Thoracic aorta (tissue), 2 donors: ENCODE results near the gene MAST2. TPM values are rescaled to one million over a fixed set of nuclear protein-coding genes. Genes with fewer than 3 reads are reported as not detected.

ENCODE experiments used
- ATAC-seq: fragments of 150-250 bp; one replicate; pipeline ENCODE4 v1.8.0; 2017; ENCODE audit warnings: low read depth; ENCODE audit not compliant: insufficient number of reproducible peaks, low FRiP score
- DNase-seq: peaks from one replicate; pipeline ENCODE4 v3.0.0-alpha.2; 2020; ENCODE audit warnings: low spot score
- H3K27ac ChIP-seq, 2 donors: fragments of 200-600 bp; sonication (generic); 1 replicate in 1 of 2; 2 replicates in 1 of 2; pipeline ENCODE4 v1.5.1; 2016; ENCODE audit warnings: mild to moderate bottlenecking in 2 of 2, moderate library complexity in 2 of 2
- H3K27me3 ChIP-seq: fragments of 200-600 bp; sonication (generic); replicated peaks from 2 replicates; pipeline ENCODE4 v1.6.0; 2016; ENCODE audit warnings: mild to moderate bottlenecking; ENCODE audit not compliant: insufficient read depth
- H3K36me3 ChIP-seq: fragments of 200-600 bp; sonication (generic); one replicate; pipeline ENCODE4 v1.5.1; 2016
- H3K4me1 ChIP-seq, 2 donors: fragments of 200-600 bp; sonication (generic); 1 replicate in 1 of 2; 2 replicates in 1 of 2; pipeline versions ENCODE4 v1.5.1 to v1.6.0; 2016; ENCODE audit warnings: low read depth in 2 of 2, mild to moderate bottlenecking in 1 of 2; ENCODE audit not compliant: control insufficient read depth in 1 of 2
- H3K4me3 ChIP-seq: fragments of 200-600 bp; sonication (generic); 2 replicates; pipeline ENCODE4 v1.5.1; 2016; ENCODE audit warnings: mild to moderate bottlenecking
- H3K9me3 ChIP-seq: fragments of 200-600 bp; sonication (generic); 2 replicates; pipeline ENCODE4 v1.5.1; 2016
- CTCF ChIP-seq: fragments of 200-600 bp; sonication (generic); IDR thresholded peaks from one replicate; pipeline ENCODE4 v1.5.1; 2019; ENCODE audit warnings: antibody characterized with exemption
- total RNA-seq, 2 donors: library from RNA; depleted of rRNA; stranded (reverse); fragments of >200 nt; gene quantifications; one replicate each; pipeline versions ENCODE4 v1.1.0 to v1.2.3, GENCODE V29; 2016

The MAST2 gene
- total RNA-seq, 2 donors from 2014 or later = 33.6 to 61.2 TPM

- ATAC-seq (no peak), DNase-seq (no peak)
- Histone ChIP-seq H3K27me3 (no peaks in the 10 kb centered on the region), H3K9me3 (no peaks in the 10 kb centered on the region), H3K4me3 (no peak overlapping the region), H3K36me3 (no peaks in the 10 kb centered on the region), H3K27ac (no peak overlapping the region), H3K4me1 (no peaks in the 10 kb centered on the region)
- TF ChIP-seq CTCF = no peak
These were observed 277.8 kb downstream of the MAST2 start for GRCh38 chr1:46081206-46081605.

- H3K36me3 ChIP-seq = no peaks in the 10 kb centered on the region
- no peak overlapping the region for H3K27ac ChIP-seq
- DNase-seq (no peak), ATAC-seq (no peak)
- H3K4me3 ChIP-seq = no peak overlapping the region
- no peak for TF ChIP-seq CTCF
- H3K9me3 ChIP-seq = no peaks in the 10 kb centered on the region
- H3K27me3 ChIP-seq = no peaks in the 10 kb centered on the region
- no peaks in the 10 kb centered on the region for H3K4me1 ChIP-seq
These were observed 278.2 kb downstream of the MAST2 start for GRCh38 chr1:46081619-46082018.

- H3K27me3 ChIP-seq = no peaks in the 10 kb centered on the region
- no peaks in the 10 kb centered on the region for H3K9me3 ChIP-seq
- H3K36me3 ChIP-seq = no peaks in the 10 kb centered on the region
- no peak for TF ChIP-seq CTCF
- ATAC-seq (no peak), DNase-seq (no peak)
- H3K4me1 ChIP-seq = no peaks in the 10 kb centered on the region
- no peak overlapping the region for H3K27ac ChIP-seq
- no peak overlapping the region for H3K4me3 ChIP-seq
These were observed 280.2 kb downstream of the MAST2 start for GRCh38 chr1:46083579-46083978.

GRCh38 chr1:46084553-46085451 lies 281.4 kb downstream of the MAST2 start:
- no peaks in the 10 kb centered on the region for H3K36me3 ChIP-seq
- H3K4me1 ChIP-seq = no peaks in the 10 kb centered on the region
- DNase-seq (no peak), ATAC-seq (no peak)
- no peak overlapping the region for H3K4me3 ChIP-seq
- no peaks in the 10 kb centered on the region for H3K9me3 ChIP-seq
- H3K27ac ChIP-seq = no peak overlapping the region
- no peak for TF ChIP-seq CTCF
- H3K27me3 ChIP-seq = no peaks in the 10 kb centered on the region

Other genes with a start within 250 kb of the MAST2 start
- 10 to 100 TPM; 34.7 to 91.4 TPM for gene NASP, start 219.6 kb upstream of the MAST2 start, total RNA-seq
- gene CCDC17, start 179.6 kb upstream of the MAST2 start, total RNA-seq = 1 to 10 TPM; 2.2 to 4.0 TPM
- 100 to 1,000 TPM; 103 to 120 TPM for gene GPBP1L1, start 117.1 kb upstream of the MAST2 start, total RNA-seq
- gene TMEM69, start 115.4 kb upstream of the MAST2 start, total RNA-seq = 1 to 10 TPM; 6.8 to 7.2 TPM
- gene IPP, start 53.0 kb upstream of the MAST2 start, total RNA-seq = 10 to 100 TPM in 1 of 2 donors, 1 to 10 TPM in 1; 6.9 to 10.2 TPM